GM19397 (cell line): ENCODE data around the gene POU5F1.

ENCODE experiments used
- ATAC-seq: cut with Tn5 transposase; IDR thresholded peaks from one replicate; pipeline ENCODE4 v1.9.1; 2021; ENCODE audit warnings: mild to moderate bottlenecking, moderate library complexity; ENCODE audit not compliant: unreplicated experiment

POU5F1 gene

GRCh38 chr6:31144296-31144969 lies 26.0 kb downstream of the POU5F1 start:
- ATAC-seq: no peak

- no peak for ATAC-seq
Measured at GRCh38 chr6:31143148-31143547, 27.3 kb downstream of the POU5F1 start.

GRCh38 chr6:31142361-31142761 lies 28.1 kb downstream of the POU5F1 start:
- ATAC-seq: no peak

DNA sequence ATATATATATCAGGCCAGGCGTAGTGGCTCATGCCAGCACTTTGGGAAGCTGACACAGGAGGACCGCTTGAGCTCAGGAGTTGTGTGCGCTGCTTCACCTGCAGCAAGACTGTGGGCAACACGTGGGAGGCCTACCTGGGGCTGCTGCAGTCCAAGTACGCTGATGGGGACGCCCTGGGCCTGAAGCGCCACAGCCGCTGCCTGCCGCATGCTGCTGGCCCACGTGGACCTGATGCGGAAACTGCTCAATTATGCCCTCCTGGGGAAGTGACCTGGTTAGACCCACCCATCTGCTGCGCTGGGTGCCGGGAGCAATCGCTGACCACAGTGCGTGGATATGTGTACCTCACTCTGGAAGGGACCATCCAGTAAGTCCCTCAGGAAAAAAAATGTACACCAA lies 29.8 kb downstream of the POU5F1 start:
- ATAC-seq: no peak

DNA sequence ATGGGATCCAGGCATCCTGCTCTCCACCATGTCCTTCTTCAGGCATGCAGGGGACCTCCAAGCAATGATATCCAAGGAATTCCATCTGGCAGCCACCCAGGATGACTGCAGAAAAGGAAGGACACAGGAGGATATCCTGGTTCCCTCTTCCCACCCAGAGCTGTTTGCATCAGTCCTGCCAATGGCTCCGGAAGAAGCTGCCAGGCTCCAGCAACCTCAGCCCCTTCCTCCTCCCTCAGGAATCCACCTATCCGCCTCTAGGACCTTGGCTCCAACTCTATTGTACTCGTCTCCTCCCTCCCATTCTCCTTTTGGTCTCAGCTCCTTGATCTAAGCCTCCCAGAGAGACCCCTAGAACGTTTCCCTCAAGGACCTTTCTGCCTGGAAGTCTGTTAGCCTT lies 30.9 kb downstream of the POU5F1 start:
- no peak for ATAC-seq

DNA sequence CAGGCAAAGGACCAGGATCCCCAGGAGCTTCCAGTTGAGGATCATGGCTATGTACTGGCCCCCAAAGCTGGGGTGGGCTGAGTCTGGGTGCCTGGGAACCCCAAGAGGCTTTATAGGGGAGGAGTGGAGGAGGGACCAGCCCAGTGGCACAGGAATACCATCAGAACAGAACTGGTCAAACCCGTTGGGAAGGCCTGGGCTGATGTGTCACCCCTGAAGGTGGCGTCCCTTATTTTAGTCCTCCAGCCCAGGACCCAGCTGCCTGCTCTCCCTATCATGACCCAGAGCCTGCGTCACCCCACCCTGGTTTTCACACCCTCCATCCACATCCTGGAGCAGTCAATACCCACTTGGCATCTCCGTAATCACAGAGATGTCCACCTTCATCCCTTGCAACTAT lies 31.5 kb downstream of the POU5F1 start, which contains the start of gene PSORS1C2:
TSS of gene PSORS1C2 (minus strand) at position 85 of the 400 bp plus-strand sequence. CDS start at position 45, 40 bp downstream.
- no peak for ATAC-seq

DNA sequence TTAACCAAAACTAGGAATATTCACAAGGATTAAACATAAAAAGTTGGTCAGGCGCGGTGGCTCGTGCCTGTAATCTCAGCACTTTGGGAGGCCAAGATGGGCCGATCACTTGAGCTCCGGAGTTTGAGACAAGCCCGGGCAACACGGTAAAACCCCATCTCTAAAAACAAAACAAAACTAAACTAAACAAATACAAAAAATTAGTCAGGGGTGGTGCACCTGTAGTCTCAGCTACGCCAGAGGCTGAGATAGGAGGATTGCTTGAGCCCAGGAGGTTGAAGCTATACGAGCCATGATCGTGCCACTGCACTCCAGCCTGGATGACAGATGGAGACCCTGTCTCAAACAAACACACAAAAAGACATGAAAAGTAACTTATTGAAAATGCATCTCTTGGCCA lies 34.8 kb downstream of the POU5F1 start:
- ATAC-seq: no peak

GRCh38 chr6:31132806-31133205 lies 37.7 kb downstream of the POU5F1 start:
- no peak for ATAC-seq

DNA sequence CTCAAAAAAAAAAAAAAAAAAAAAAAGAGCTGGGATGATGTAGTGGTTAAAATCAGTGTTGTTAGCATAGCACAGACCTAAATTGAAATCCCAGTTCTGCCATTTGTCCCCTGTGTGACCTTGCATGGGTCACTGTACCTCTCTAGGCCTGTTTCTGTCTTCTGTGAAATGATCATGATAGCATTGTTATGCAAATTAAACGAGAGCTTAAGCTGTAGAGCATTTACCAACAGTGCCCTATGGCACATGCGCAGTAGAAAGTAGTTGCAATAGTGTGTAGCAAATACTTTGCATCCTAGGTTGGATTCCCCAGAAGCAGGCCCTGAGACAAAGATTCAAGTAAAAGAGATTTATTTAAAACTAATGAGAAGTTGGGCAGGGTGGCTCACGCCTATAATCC lies 38.9 kb downstream of the POU5F1 start:
- ATAC-seq: no peak

- ATAC-seq: no peak
Measured at GRCh38 chr6:31130751-31131150, 39.7 kb downstream of the POU5F1 start.

GRCh38 chr6:31129130-31129529 lies 41.4 kb downstream of the POU5F1 start:
- no peak for ATAC-seq

DNA sequence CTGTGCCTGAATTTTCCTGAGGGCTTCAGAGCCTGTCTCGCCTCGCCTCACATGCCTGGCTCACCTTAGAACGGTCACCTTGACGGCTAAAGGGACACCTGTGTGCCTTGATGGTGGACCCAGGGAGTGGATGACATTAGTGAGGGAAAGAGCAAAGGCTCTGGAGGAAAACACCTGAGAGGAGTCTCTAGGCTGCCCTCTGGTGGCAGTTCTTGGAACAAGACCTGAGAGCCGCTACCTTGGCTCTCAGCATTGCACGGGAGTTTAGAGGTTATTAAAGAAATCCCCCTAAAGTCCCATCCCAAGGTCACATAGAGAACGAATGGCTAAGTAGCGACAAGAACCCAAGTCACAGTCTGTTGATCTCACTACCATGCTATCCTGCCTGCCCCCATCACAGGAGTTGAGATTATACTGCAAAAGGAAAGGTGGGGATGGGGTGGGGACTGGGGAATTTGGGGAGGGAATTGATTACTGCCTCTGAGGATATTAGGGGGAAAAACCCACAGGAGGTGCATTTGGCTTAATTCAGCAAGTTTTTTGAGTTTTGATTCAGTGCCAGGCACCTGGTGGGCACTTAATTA lies 42.3 kb downstream of the POU5F1 start:
- ATAC-seq: no peak

DNA sequence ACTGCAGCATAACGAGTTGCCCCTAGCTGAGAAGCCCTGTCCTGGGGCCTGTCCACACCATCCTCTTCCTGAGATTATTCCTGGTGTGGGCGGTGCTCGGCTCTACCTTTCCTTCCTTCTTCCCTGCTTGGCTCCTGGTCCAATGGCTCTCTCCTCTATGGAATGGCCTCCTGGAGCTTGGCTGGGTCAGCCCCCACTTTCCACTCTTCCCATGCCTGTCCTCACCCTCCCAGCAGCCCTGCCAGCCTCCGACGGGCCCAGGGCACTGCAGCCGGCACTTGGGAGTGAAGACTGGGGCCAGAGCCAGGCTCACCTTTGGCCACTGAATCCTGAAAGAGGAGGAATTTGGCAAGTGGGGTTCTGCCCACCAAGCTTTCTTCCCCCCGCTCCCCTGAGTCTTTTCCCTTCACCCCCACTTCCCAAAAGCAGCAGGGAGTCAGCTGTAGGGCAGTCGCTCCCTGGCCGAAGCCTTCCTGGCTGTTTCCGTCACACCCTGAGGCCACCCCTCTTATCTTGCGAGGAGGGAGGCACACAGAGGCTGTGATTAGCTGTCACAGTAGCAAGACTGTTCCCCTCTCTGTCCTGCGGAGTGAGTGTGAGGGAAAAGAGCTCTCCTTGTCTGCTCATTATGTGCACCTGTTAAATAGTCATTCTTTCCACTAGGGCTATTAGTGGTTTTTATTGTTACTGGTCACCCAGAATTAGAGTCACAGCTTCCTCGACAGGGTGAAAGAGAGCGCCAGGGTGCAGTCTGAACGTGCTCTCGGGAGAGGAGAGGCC lies 43.9 kb downstream of the POU5F1 start:
- ATAC-seq: no peak

DNA sequence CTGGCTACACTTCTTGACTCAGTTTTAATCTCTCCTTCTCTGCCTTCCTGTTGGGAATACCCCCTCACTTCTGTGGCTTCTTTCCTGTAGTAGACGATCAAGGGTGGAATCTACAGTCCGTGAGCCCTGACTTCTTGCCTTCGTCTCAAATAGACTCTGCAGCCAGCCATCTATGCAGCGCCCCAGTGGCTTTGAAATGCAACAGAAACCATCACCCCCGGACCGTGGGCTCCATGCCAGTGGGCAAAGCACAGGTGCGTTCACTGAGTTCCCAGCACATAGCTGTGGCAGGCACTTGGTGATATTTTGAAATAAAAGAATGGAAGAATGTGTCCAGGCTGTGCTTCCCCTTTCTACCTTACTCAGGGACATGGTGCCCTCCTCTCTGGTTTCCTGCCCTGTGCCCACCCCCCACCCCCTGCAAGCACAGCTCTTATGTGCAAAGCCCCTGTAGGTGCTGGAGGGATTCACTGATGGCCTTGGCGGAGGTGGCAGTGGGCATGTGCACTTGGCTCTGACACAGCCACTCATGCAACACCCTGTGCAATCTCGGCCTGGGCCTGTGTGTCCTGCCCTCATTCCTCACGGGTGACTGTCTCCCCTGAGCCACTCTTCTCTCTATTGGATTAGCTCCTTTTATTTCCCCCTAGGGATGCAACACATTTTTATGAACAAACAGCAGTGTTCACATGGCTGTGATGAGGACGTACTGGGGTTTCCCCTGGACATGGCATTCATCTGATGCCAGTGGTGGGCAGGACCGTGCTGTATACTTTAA lies 44.7 kb downstream of the POU5F1 start:
- no peak for ATAC-seq

GRCh38 chr6:31125162-31125561 lies 45.3 kb downstream of the POU5F1 start:
- ATAC-seq: no peak

GRCh38 chr6:31122791-31123706 lies 47.4 kb downstream of the POU5F1 start:
- ATAC-seq: no peak

- no peak for ATAC-seq
Measured at GRCh38 chr6:31121131-31121790, 49.2 kb downstream of the POU5F1 start.

DNA sequence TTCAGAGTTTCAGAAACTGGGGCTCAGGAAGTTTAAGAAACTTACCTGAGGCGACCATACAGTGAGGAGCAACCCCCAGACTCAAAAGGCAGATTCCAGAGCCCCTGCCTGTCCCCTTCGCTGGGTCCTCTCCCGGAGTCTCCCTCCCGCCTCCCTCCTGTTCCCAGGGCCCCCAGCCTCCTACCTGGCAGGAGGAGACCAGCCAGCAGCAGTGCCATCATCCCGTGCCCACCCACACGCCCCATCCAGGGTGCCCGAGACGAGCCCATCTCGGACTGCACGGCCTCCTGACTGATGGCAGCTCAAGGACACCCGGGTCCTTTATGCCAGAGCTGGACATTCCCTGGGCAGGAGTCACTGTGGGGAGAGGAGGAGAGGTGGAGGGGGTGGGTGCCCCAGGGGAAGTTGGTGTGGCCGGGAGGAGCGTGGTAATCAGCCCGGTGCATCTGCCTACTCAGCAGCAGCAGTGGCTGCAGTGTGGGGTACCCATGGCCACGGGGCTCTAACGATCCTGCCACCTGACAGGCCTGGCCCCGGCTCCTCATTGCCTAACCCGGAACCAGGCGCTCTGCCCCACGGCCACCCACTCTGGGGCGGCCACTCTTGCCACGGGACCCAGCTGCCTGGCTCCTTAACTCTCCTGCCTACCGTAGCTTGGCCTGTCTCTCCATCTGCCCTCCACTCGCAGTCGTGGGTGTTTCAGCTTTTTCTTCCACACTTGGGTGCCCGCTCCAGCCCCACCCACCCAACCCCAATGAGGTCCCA lies 50.1 kb downstream of the POU5F1 start, which contains the start of gene CDSN:
TSS of gene CDSN (minus strand) at position 296 of the 765 bp plus-strand sequence. CDS start at position 269, 27 bp downstream.
- ATAC-seq: no peak

GRCh38 chr6:31118178-31118577 lies 52.3 kb downstream of the POU5F1 start:
- ATAC-seq: no peak
